Coronary artery (tissue), 2 donors: ENCODE measurements around the gene ATMIN.

Experiments used
- DNase-seq: peaks from one replicate; pipeline ENCODE4 v3.0.0-alpha.2; 2017; ENCODE audit warnings: low spot score
- H3K27ac ChIP-seq, 2 donors: fragments of 200-600 bp; sonication (generic); one replicate each; pipeline ENCODE4 v1.5.1; 2016 to 2019
- H3K4me3 ChIP-seq: fragments of 200-600 bp; sonication (generic); 2 replicates; pipeline ENCODE4 v1.5.1; 2016; ENCODE audit warnings: mild to moderate bottlenecking, moderate library complexity
- TF ChIP-seq, protein P1 (sequence below): fragments of 200-600 bp; sonication (generic); IDR thresholded peaks from one replicate; pipeline ENCODE4 v1.5.1; 2019; ENCODE audit warnings: antibody characterized with exemption

ATMIN gene

DNA sequence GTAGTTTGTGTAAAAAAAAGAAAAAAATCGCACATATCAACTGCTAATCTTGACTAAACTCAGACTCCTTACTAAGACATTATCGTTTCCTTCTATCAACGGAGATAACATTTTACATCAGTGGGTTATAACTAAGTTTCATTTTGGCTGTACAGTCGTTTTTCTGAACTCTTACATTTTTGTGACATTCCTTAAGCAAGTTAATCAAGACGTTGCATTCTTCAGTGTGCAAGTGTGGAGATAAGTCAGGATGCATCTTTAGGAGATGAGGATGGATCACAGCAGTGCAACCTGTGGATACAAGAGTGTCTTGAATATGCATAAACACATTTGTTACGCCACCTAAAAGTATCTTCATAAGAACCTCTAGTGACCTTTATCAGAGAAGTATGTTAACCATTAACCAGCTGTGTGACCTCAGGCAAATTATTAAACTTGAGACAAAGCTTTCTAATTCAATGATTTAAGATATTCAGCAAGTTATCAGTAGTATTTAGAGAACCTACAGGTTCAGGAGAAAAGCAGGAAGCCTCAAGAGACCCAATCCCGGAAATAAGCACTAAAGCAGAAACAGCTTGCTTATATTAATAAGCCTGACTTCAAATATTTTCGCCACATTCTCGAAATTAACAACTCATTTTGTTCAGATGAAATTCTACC, 38.4 kb upstream of the ATMIN start:
- TF ChIP-seq, protein P1, sequence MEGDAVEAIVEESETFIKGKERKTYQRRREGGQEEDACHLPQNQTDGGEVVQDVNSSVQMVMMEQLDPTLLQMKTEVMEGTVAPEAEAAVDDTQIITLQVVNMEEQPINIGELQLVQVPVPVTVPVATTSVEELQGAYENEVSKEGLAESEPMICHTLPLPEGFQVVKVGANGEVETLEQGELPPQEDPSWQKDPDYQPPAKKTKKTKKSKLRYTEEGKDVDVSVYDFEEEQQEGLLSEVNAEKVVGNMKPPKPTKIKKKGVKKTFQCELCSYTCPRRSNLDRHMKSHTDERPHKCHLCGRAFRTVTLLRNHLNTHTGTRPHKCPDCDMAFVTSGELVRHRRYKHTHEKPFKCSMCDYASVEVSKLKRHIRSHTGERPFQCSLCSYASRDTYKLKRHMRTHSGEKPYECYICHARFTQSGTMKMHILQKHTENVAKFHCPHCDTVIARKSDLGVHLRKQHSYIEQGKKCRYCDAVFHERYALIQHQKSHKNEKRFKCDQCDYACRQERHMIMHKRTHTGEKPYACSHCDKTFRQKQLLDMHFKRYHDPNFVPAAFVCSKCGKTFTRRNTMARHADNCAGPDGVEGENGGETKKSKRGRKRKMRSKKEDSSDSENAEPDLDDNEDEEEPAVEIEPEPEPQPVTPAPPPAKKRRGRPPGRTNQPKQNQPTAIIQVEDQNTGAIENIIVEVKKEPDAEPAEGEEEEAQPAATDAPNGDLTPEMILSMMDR: no peak
- DNase-seq: no peak
- Histone ChIP-seq H3K4me3 (peak overlapping the region; percentile 37), H3K27ac (no peak overlapping the region)

DNA sequence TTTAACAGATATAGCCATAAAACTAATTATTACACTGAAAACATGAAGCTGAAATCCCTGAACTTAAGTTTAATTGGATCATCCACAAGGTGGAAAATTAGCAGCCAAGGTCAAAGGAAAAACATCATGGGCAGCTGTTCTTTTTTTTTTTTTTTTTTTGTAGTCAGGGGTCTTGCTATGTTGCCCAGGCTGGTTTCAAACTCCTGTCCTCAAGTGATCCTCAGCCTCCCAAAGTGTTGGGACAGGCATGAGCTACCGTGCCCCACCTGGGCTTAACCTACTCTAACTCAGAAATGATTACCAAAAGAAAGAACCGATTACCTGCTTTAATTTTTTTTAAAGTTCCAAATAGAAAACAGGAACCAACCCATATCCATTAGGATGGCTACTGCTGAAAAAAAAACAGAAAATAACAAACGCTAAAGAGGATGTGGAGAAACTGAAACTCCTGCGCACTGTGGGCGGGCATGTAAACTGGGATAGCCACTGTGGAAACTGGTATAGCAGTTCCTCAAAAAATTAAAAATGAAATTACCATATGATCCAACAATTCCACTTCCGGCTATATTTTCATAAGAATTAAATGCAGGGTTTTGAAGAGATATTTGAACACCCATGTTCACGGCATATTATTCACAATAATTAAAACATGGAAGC, 37.5 kb upstream of the ATMIN start:
- TF ChIP-seq, protein P1: no peak
- Histone ChIP-seq H3K27ac (no peak overlapping the region), H3K4me3 (no peak overlapping the region)

DNA sequence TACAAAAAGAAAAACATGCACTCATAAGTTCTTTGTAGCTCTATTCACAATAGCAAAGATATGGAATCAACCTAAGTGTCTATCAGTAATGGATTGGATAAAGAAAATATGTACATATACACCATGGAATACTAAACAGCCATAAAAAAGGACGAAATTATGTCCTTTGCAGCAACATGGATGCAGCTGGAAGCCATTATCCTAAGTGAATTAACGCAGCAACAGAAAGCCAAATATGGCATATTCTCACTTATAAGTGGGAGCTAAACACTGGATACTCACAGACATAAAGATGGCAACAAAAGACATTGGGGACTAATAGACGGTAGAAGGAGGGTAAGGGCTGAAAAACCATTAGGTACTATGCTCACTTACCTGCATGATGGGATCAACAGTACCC, 34.8 kb upstream of the ATMIN start:
- TF ChIP-seq, protein P1: no peak
- H3K27ac ChIP-seq: no peak overlapping the region
- no peak for DNase-seq
- no peak overlapping the region for H3K4me3 ChIP-seq

More for the DNA sequence above, 37.5 kb upstream of the ATMIN start:
- no peak for DNase-seq

DNA sequence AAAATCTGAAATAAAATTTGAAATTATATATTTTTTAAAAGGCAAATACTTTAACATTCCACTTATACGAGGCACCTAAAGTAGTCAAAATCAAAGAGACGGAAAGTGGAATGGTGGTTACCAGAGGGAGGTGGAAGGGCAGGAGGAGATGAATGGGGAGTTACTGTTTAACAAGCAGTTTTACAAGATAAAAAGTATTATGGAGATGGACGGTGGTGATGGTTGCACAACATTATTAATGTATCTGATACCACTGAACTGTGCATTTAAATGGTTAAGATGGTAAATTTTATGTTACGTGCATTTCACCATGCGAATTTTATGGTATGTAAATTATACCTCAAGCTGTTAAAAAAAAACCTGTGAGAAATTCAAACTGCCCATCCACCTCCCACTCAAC, 34.3 kb upstream of the ATMIN start:
- H3K4me3 ChIP-seq: no peak overlapping the region
- no peak overlapping the region for H3K27ac ChIP-seq
- DNase-seq: no peak
- TF ChIP-seq, protein P1: no peak

DNA sequence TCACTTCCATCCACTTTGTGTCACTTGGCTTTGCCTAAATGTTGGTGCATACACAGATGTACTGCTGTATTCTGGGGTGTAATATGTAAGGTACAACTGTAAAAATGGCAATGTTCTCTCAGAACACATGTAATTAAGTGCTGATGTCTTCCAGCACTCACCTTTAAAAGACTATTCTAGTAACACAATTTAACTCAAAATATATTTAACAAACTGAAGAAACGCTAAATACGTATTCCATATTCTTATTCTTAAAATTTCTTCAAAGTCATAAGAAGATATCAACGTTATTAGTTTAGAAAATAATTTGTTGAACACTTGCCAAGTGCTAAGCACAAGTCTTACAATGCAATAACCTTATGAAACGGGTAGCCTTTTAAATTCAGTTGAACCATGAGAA, 32.6 kb upstream of the ATMIN start:
- TF ChIP-seq, protein P1: no peak
- Histone ChIP-seq H3K4me3 (no peak overlapping the region), H3K27ac (no peak overlapping the region)
- no peak for DNase-seq

DNA sequence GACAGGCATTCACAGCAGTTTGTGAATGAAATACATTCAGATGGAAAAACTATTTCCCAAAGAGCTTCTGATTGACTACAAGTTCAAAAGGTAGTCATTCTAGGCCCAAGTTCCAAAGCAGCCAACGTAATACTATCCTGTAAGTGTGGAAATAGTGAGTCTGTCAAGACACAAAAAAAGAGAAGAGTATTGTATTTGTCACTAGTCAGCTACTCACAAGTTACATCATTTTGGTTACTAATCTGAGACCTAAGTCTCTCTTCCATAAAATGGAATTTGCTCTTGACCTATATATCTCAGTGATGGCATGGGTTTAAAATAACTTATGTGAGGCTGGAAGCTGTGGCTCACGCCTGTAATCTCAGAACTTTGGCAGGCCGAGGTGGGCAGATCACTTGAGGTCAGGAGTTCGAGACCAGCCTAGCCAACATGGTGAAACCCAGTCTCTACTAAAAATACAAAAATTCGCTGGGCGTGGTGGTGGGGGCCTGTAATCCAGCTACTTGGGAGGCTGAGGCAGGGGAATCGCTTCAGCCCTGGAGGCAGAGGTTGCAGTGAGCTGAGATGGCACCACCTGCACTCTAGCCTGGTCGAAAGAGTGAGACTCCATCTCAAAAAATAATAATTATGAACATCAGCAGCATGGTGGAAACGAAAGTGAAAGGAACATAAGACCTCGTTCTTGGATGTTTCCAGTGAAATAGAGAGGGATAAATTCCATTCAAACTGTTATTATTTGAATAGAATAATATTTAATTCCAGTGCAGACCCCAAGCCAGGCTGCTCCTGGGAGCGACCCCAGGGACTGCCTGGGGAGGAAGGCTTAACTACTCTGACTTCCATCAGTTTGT, 31.8 kb upstream of the ATMIN start:
- Histone ChIP-seq H3K4me3 (no peak overlapping the region), H3K27ac (peak overlapping the region; percentile 30 to 54)
- TF ChIP-seq, protein P1: no peak
- DNase-seq: no peak
